HUES6 (cell line): ENCODE measurements around the gene C1QL1.

Experiments
- H3K27ac ChIP-seq: 2 replicates; pipeline ENCODE4 v1.7.0; 2013; ENCODE audit warnings: low read depth, mild to moderate bottlenecking, low read length, inconsistent platforms
- H3K27me3 ChIP-seq: 2 replicates; pipeline ENCODE4 v1.6.1; 2013; ENCODE audit warnings: low read length; ENCODE audit not compliant: control insufficient read depth, insufficient read depth
- H3K36me3 ChIP-seq: 2 replicates; pipeline ENCODE4 v1.6.1; 2013; ENCODE audit warnings: low read length; ENCODE audit not compliant: control insufficient read depth, insufficient read depth
- H3K4me1 ChIP-seq: 2 replicates; pipeline ENCODE4 v1.6.1; 2013; ENCODE audit warnings: low read length; ENCODE audit not compliant: control insufficient read depth, insufficient read depth
- H3K4me3 ChIP-seq: 2 replicates; pipeline ENCODE4 v1.5.1; 2013; ENCODE audit warnings: low read depth, low read length
- H3K9ac ChIP-seq: one replicate; pipeline ENCODE4 v1.6.1; 2013; ENCODE audit warnings: mild to moderate bottlenecking, low read length
- H3K9me3 ChIP-seq: 2 replicates; pipeline ENCODE4 v1.6.1; 2013; ENCODE audit warnings: low read depth, low read length; ENCODE audit not compliant: control insufficient read depth, insufficient read depth

C1QL1 gene

DNA sequence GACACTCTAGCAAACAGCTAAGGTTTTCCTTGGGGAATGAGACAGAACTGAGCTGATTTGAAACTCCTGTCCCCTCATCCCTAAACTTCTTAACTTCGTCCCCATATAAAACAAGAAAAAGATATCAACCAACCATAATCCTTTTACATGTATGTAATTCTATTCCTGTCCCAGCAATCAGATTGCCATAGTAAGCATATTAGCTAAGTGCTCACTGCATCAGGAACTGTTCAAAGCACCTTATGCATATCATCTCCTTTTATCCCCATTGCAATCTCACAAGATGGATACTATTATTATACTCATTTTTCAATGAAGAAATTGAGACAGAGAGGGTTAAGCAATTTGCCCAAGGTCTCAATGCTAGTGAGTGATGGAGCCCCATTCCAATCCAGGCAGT is 27.3 kb downstream of the C1QL1 start:
- H3K27ac ChIP-seq, result no peak overlapping the region
- H3K27me3 ChIP-seq, result no peaks in the 10 kb centered on the region
- H3K4me3 ChIP-seq, result no peak overlapping the region
- H3K4me1 ChIP-seq, result no peaks in the 10 kb centered on the region
- H3K36me3 ChIP-seq, result peaks cover 41% of the 10 kb centered on the region
- no peak overlapping the region for H3K9ac ChIP-seq
- no peaks in the 10 kb centered on the region for H3K9me3 ChIP-seq

- Histone ChIP-seq H3K36me3 (peaks cover 45% of the 10 kb centered on the region), H3K9me3 (no peaks in the 10 kb centered on the region), H3K27ac (no peak overlapping the region), H3K9ac (no peak overlapping the region), H3K4me1 (no peaks in the 10 kb centered on the region), H3K4me3 (no peak overlapping the region), H3K27me3 (no peaks in the 10 kb centered on the region)
These were observed 27.8 kb downstream of the C1QL1 start for GRCh38 chr17:44940317-44940716.

- H3K9ac ChIP-seq, result no peak overlapping the region
- H3K27me3 ChIP-seq, result no peaks in the 10 kb centered on the region
- H3K4me3 ChIP-seq, result no peak overlapping the region
- H3K36me3 ChIP-seq, result peaks cover 73% of the 10 kb centered on the region
- no peak overlapping the region for H3K27ac ChIP-seq
- no peaks in the 10 kb centered on the region for H3K4me1 ChIP-seq
- H3K9me3 ChIP-seq, result no peaks in the 10 kb centered on the region
These were observed 33.0 kb downstream of the C1QL1 start for GRCh38 chr17:44935116-44935515.

GRCh38 chr17:44934745-44935105 is 33.4 kb downstream of the C1QL1 start:
- Histone ChIP-seq H3K9ac (no peak overlapping the region), H3K9me3 (no peaks in the 10 kb centered on the region), H3K4me3 (no peak overlapping the region), H3K36me3 (peaks cover 77% of the 10 kb centered on the region), H3K27ac (no peak overlapping the region), H3K4me1 (no peaks in the 10 kb centered on the region), H3K27me3 (no peaks in the 10 kb centered on the region)

- Histone ChIP-seq H3K9ac (no peak overlapping the region), H3K27ac (no peak overlapping the region), H3K4me1 (no peaks in the 10 kb centered on the region), H3K9me3 (no peaks in the 10 kb centered on the region), H3K27me3 (no peaks in the 10 kb centered on the region), H3K4me3 (no peak overlapping the region), H3K36me3 (peaks cover 83% of the 10 kb centered on the region)
These were observed 34.0 kb downstream of the C1QL1 start for GRCh38 chr17:44933824-44934744.

GRCh38 chr17:44932787-44933097 is 35.4 kb downstream of the C1QL1 start:
- no peak overlapping the region for H3K9ac ChIP-seq
- H3K4me3 ChIP-seq, result no peak overlapping the region
- no peaks in the 10 kb centered on the region for H3K4me1 ChIP-seq
- no peak overlapping the region for H3K27ac ChIP-seq
- no peaks in the 10 kb centered on the region for H3K27me3 ChIP-seq
- H3K9me3 ChIP-seq, result no peaks in the 10 kb centered on the region
- H3K36me3 ChIP-seq, result peaks cover 91% of the 10 kb centered on the region

DNA sequence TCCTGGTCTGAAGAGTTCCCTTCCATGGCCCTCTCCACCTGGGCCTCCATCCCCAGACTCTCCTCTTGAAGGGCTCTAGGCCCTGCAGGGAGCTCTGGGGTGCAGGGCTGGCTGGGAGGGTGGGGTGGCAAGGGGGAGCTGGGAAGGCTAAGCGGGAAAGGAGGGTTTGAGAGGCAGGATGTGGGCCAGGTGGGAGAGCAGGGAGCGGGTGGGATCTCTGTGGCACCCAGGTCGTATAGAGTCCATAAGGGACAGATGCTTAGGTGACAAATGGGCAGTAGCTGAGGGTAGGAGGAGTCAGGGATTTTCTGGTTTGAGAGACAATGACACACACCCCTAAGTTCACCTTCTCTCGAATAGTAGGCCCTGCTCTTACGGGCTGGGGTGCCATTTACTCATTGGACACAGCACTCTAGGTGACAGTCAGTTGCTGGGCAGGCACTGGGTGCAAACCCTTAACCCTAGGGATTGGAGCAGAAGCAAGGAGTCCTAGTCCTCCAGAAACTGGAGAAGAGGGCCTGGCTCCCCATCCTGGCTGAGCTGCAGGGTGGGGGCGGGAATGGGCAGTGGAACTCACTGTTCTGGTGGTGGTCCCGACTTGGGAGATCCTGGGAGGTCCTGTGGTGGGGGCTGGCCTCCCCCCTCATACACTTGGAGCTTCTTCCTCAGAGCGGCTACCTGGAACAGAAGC is 35.9 kb downstream of the C1QL1 start:
- Histone ChIP-seq H3K27ac (no peak overlapping the region), H3K4me3 (no peak overlapping the region), H3K9ac (no peak overlapping the region), H3K9me3 (no peaks in the 10 kb centered on the region), H3K27me3 (no peaks in the 10 kb centered on the region), H3K36me3 (peaks cover 91% of the 10 kb centered on the region), H3K4me1 (no peaks in the 10 kb centered on the region)

- no peak overlapping the region for H3K27ac ChIP-seq
- no peak overlapping the region for H3K4me3 ChIP-seq
- no peaks in the 10 kb centered on the region for H3K27me3 ChIP-seq
- H3K36me3 ChIP-seq, result peaks cover 99% of the 10 kb centered on the region
- H3K4me1 ChIP-seq, result no peaks in the 10 kb centered on the region
- H3K9me3 ChIP-seq, result no peaks in the 10 kb centered on the region
- no peak overlapping the region for H3K9ac ChIP-seq
These were observed 36.7 kb downstream of the C1QL1 start for GRCh38 chr17:44931376-44931775.

DNA sequence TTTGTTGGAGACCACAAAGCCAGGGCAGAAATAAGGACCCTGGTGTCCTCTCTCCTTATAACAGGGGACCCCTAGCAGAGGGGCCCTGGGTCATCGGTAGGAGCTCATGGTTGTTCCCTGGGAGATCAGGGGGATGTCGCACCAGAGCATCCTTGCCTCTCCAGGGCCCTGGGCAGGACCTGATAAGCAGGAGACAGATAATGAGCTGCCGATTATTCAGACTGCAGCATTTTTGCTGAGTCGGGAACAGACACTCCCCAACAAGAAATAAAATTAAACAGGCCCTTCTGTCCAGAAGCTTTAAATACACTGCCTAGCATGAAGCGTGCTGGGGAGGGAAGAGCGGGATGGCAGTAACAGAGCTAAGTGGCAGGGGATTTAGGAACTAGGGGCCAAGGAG is 37.4 kb downstream of the C1QL1 start:
- Histone ChIP-seq H3K9ac (no peak overlapping the region), H3K27ac (no peak overlapping the region), H3K4me1 (no peaks in the 10 kb centered on the region), H3K27me3 (no peaks in the 10 kb centered on the region), H3K36me3 (peaks cover 100% of the 10 kb centered on the region), H3K4me3 (no peak overlapping the region), H3K9me3 (no peaks in the 10 kb centered on the region)

- no peak overlapping the region for H3K4me3 ChIP-seq
- no peaks in the 10 kb centered on the region for H3K4me1 ChIP-seq
- no peak overlapping the region for H3K9ac ChIP-seq
- no peak overlapping the region for H3K27ac ChIP-seq
- no peaks in the 10 kb centered on the region for H3K27me3 ChIP-seq
- no peaks in the 10 kb centered on the region for H3K9me3 ChIP-seq
- H3K36me3 ChIP-seq, result peaks cover 85% of the 10 kb centered on the region
These were observed 39.0 kb downstream of the C1QL1 start for GRCh38 chr17:44928950-44929720.

- peaks cover 75% of the 10 kb centered on the region for H3K36me3 ChIP-seq
- H3K27me3 ChIP-seq, result no peaks in the 10 kb centered on the region
- H3K9me3 ChIP-seq, result no peaks in the 10 kb centered on the region
- H3K4me1 ChIP-seq, result no peaks in the 10 kb centered on the region
- no peak overlapping the region for H3K9ac ChIP-seq
- no peak overlapping the region for H3K27ac ChIP-seq
- H3K4me3 ChIP-seq, result no peak overlapping the region
These were observed 40.0 kb downstream of the C1QL1 start for GRCh38 chr17:44928136-44928535.
